Caco-2 (cell line): ENCODE measurements around the gene SLC43A1. TPM values are rescaled to one million over a fixed set of nuclear protein-coding genes. Genes with fewer than 3 reads are reported as not detected.

Experiments used
- BruUV-seq: library from RNA; stranded (reverse); fragments of 400-500 nt; replicated peaks from 2 replicates; lab custom pipeline; 2021; lab: Mats Ljungman, UMichigan
- CTCF ChIA-PET: fragments of 300-600 bp; sonication (Branson Sonifier 250); formaldehyde crosslinking; loops from one replicate; lab custom pipeline; 2022; ENCODE audit warnings: antibody characterized with exemption; lab: Charles Lee
- POLR2A ChIA-PET: fragments of 300-600 bp; sonication (Branson Sonifier 250); formaldehyde crosslinking; loops from one replicate; lab custom pipeline; 2022; ENCODE audit warnings: antibody characterized with exemption; lab: Charles Lee
- DNase-seq, 2 experiments: peaks; one replicate each; pipeline versions ENCODE4 v3.0.0 to v3.0.0-alpha.2; 2020 to 2022
- H3K27me3 ChIP-seq: replicated peaks from 2 replicates; pipeline ENCODE4 v1.6.0; 2011; ENCODE audit warnings: low read length; ENCODE audit not compliant: control insufficient read depth, insufficient read depth
- H3K36me3 ChIP-seq: 2 replicates; pipeline ENCODE4 v1.5.1; 2011; ENCODE audit warnings: low read length; ENCODE audit not compliant: control insufficient read depth, insufficient read depth
- H3K4me1 ChIP-seq: fragments of 250-450 bp; sonication (Bioruptor Pico); 2 replicates; pipeline ENCODE4 v1.5.1; 2020; ENCODE audit warnings: mild to moderate bottlenecking
- H3K4me3 ChIP-seq: 2 replicates; pipeline ENCODE4 v1.5.1; 2011; ENCODE audit warnings: low read depth, mild to moderate bottlenecking, control low read depth, low read length
- H3K9me3 ChIP-seq: fragments of 250-450 bp; sonication (Bioruptor Pico); 2 replicates; pipeline ENCODE4 v1.5.1; 2020; ENCODE audit warnings: mild to moderate bottlenecking, moderate library complexity
- H3K27ac Mint-ChIP-seq: one replicate; pipeline ENCODE4 v1.8.0; 2022; ENCODE audit warnings: mixed read lengths; ENCODE audit not compliant: unreplicated experiment
- H3K27me3 Mint-ChIP-seq: one replicate; pipeline ENCODE4 v1.8.0; 2022; ENCODE audit warnings: mixed read lengths; ENCODE audit not compliant: insufficient read depth, unreplicated experiment
- H3K36me3 Mint-ChIP-seq: one replicate; pipeline ENCODE4 v1.8.0; 2022; ENCODE audit warnings: mild to moderate bottlenecking, mixed read lengths; ENCODE audit not compliant: insufficient read depth, unreplicated experiment
- H3K4me1 Mint-ChIP-seq: one replicate; pipeline ENCODE4 v1.8.0; 2022; ENCODE audit warnings: low read depth, mixed read lengths; ENCODE audit not compliant: unreplicated experiment
- H3K4me3 Mint-ChIP-seq: one replicate; pipeline ENCODE4 v1.8.0; 2022; ENCODE audit warnings: mild to moderate bottlenecking, moderate library complexity, mixed read lengths; ENCODE audit not compliant: unreplicated experiment
- H3K9me3 Mint-ChIP-seq: one replicate; pipeline ENCODE4 v1.8.0; 2022; ENCODE audit warnings: mixed read lengths; ENCODE audit not compliant: unreplicated experiment
- CTCF ChIP-seq, 2 experiments: fragments of 200-600 bp in 1 of 2; IDR thresholded peaks; 1 replicate in 1 of 2; 2 replicates in 1 of 2; pipeline versions ENCODE4 v1.5.1 to v1.8.0; 2011 to 2022; ENCODE audit warnings: antibody characterized with exemption in 1 of 2, control low read depth in 1 of 2, inconsistent platforms in 1 of 2, low read depth in 1 of 2, low read length in 1 of 2, mild to moderate bottlenecking in 1 of 2, moderate library complexity in 1 of 2; ENCODE audit not compliant: insufficient read depth in 1 of 2, severe bottlenecking in 1 of 2, unreplicated experiment in 1 of 2
- intact Hi-C: fragments of 100-400 bp; cut with micrococcal nuclease; formaldehyde crosslinking; loops from one replicate; pipeline ENCODE4 v1.10.0; 2022; ENCODE audit not compliant: unreplicated experiment
- total RNA-seq: library from RNA; stranded (reverse); gene quantifications from 2 replicates; pipeline ENCODE4 v1.2.3, GENCODE V29; 2022

The SLC43A1 gene
- total RNA-seq, 1 experiment from 2014 or later = 71.7 TPM

- Mint-ChIP-seq H3K9me3 (no peaks in the 10 kb centered on the region), H3K36me3 (peaks cover 74% of the 10 kb centered on the region), H3K4me3 (no peak overlapping the region), H3K4me1 (peaks cover 36% of the 10 kb centered on the region), H3K27me3 (no peaks in the 10 kb centered on the region), H3K27ac (peak overlapping the region; percentile 90)
- ChIA-PET CTCF (interaction anchor here (1.7 to 1.8 kb wide), 2 partner anchors 20 to 30 kb away, joined by 7 to 12 read pairs; no protein-coding TSS in a partner anchor), POLR2A (no interaction called here)
- no peaks in the 10 kb centered on the region for H3K9me3 ChIP-seq
- no peak overlapping the region for H3K4me3 ChIP-seq
- TF ChIP-seq CTCF (IDR thresholded peaks at IDR 0.05; ENCODE audit: insufficient read depth in 1 of 2, low read depth in 1 of 2, low read length in 1 of 2, severe bottlenecking in 1 of 2, unreplicated experiment in 1 of 2) = no peak
- no peaks in the 10 kb centered on the region for H3K27me3 ChIP-seq
- intact Hi-C loops = no loop called here
- no peak for DNase-seq
- BruUV-seq = no TSS peak
- peaks cover 10% of the 10 kb centered on the region for H3K36me3 ChIP-seq
- peaks cover 58% of the 10 kb centered on the region for H3K4me1 ChIP-seq
Measured at GRCh38 chr11:57496109-57496820, 19.2 kb downstream of the SLC43A1 start.

- H3K4me1 ChIP-seq = peaks cover 40% of the 10 kb centered on the region
- Mint-ChIP-seq H3K4me1 (peaks cover 28% of the 10 kb centered on the region), H3K27ac (peak overlapping the region; percentile 96), H3K36me3 (peaks cover 67% of the 10 kb centered on the region), H3K4me3 (peak overlapping the region; percentile 25), H3K27me3 (no peaks in the 10 kb centered on the region), H3K9me3 (no peaks in the 10 kb centered on the region)
- no peak overlapping the region for H3K4me3 ChIP-seq
- TF ChIP-seq CTCF (IDR thresholded peaks at IDR 0.05; ENCODE audit: insufficient read depth in 1 of 2, low read depth in 1 of 2, low read length in 1 of 2, severe bottlenecking in 1 of 2, unreplicated experiment in 1 of 2) = peak; percentile 95 to 97
- BruUV-seq = TSS peak; percentile 98
- intact Hi-C loops = loop anchor here (1.0 to 2.0 kb wide), 6 partner anchors 21 to 147 kb away; partner anchors contain the start of gene SLC43A1
- POLR2A ChIA-PET = interaction anchor here (0.6 to 1.4 kb wide), 6 partner anchors 19 to 168 kb away, joined by 3 to 13 read pairs (median 6); partner anchors contain the start of gene SLC43A1
- H3K27me3 ChIP-seq = no peaks in the 10 kb centered on the region
- H3K9me3 ChIP-seq = no peaks in the 10 kb centered on the region
- H3K36me3 ChIP-seq = peaks cover 10% of the 10 kb centered on the region
- DNase-seq = peak; percentile 95 to 96
- CTCF ChIA-PET = interaction anchor here (0.6 to 2.2 kb wide), 24 partner anchors 8 to 280 kb away, joined by 3 to 132 read pairs (median 10); partner anchors contain the start of genes RTN4RL2, SLC43A1, TIMM10 and UBE2L6
Measured at GRCh38 chr11:57493507-57494503, 21.7 kb downstream of the SLC43A1 start.
